Measurements from ENCODE around the gene PCDH1.

- TF ChIP-seq POLR2AphosphoS5 (IDR thresholded peaks at IDR 0.05) (no peak), CTCF (IDR thresholded peaks at IDR 0.05) (no peak), POLR2A (IDR thresholded peaks at IDR 0.05) (no peak)
Observed at GRCh38 chr5:141853895-141854626, 24.1 kb downstream of the PCDH1 start.

All from transverse colon (tissue), 4 donors.